HG03469 (cell line): ENCODE measurements around the gene PLXDC2.

Experiments used
- ATAC-seq: cut with Tn5 transposase; IDR thresholded peaks from one replicate; pipeline ENCODE4 v1.9.1; 2021; ENCODE audit warnings: mild to moderate bottlenecking, moderate library complexity, moderate number of reproducible peaks; ENCODE audit not compliant: unreplicated experiment

Gene PLXDC2

GRCh38 chr10:20247454-20247853, 431.2 kb downstream of the PLXDC2 start:
- no peak for ATAC-seq

GRCh38 chr10:20247891-20248708, 431.9 kb downstream of the PLXDC2 start:
- ATAC-seq = no peak

- ATAC-seq = no peak
Measured at GRCh38 chr10:20254078-20254477, 437.8 kb downstream of the PLXDC2 start.

DNA sequence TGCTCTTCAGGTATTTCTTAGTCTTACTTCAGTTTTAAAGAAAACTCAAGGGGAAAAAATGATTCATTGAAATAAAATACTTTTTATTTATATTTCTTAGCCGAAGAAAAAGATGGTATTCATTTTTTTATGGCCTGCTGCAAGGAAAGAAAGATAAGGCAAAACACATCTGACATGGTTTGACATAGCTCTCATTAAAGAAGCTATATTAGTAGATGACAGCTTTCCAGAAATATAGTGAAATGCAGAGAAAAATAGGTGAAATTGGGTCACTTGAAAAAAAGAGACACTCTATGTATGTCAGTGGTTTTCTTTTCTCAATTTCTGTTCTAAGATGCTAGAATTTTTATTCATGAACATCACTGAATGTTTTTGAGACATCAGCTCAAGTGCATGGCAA, 438.3 kb downstream of the PLXDC2 start:
- no peak for ATAC-seq

GRCh38 chr10:20256969-20257368, 440.7 kb downstream of the PLXDC2 start:
- no peak for ATAC-seq

DNA sequence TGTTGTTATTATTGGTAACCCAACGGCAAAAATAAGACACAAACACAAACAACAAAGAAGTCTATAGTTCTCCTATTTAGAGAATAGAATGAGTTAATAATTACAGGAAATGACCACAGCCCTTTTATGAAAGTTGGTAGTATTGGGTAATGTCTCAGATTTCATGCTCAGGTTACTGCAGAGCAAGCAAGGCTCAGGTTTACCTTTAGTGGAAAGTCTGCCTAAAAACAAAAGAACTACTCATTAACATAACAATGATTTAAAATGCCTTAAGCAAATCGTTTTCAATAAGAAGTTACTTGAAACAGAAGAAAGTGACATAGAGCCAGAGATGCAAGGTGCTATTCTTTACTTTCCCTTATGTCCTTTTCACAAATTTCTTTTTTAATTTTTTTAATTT, 441.2 kb downstream of the PLXDC2 start:
- no peak for ATAC-seq

- no peak for ATAC-seq
Measured at GRCh38 chr10:20265146-20265545, 448.9 kb downstream of the PLXDC2 start.

GRCh38 chr10:20267734-20268133, 451.5 kb downstream of the PLXDC2 start:
- no peak for ATAC-seq

GRCh38 chr10:20271490-20271889, 455.3 kb downstream of the PLXDC2 start:
- ATAC-seq = no peak

- no peak for ATAC-seq
Measured at GRCh38 chr10:20272608-20273007, 456.4 kb downstream of the PLXDC2 start.

DNA sequence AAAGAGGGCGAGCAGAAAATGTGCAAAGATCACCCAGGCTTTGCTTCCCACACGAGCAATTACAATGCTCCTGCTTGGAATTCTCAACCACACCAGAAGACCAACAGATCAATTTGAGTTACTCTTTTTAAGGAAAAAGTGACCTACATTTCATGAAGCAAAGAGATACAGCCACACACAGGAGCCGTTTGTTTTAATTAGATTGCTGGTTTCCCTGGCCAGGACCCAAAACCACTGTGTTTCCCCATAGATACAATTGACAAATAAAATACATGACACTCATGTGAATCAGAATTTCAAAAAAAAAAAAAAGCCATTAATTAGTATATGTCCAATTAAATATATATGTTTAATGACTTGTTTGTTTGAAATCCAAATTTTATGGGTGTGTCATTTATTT, 458.3 kb downstream of the PLXDC2 start:
- no peak for ATAC-seq

GRCh38 chr10:20276127-20276979, 460.1 kb downstream of the PLXDC2 start:
- ATAC-seq = no peak

- ATAC-seq = no peak
Measured at GRCh38 chr10:20277820-20278219, 461.6 kb downstream of the PLXDC2 start.

GRCh38 chr10:20281579-20281978, 465.3 kb downstream of the PLXDC2 start:
- no peak for ATAC-seq

GRCh38 chr10:20287586-20287985, 471.4 kb downstream of the PLXDC2 start:
- no peak for ATAC-seq

GRCh38 chr10:20288060-20288459, 471.8 kb downstream of the PLXDC2 start:
- no peak for ATAC-seq

DNA sequence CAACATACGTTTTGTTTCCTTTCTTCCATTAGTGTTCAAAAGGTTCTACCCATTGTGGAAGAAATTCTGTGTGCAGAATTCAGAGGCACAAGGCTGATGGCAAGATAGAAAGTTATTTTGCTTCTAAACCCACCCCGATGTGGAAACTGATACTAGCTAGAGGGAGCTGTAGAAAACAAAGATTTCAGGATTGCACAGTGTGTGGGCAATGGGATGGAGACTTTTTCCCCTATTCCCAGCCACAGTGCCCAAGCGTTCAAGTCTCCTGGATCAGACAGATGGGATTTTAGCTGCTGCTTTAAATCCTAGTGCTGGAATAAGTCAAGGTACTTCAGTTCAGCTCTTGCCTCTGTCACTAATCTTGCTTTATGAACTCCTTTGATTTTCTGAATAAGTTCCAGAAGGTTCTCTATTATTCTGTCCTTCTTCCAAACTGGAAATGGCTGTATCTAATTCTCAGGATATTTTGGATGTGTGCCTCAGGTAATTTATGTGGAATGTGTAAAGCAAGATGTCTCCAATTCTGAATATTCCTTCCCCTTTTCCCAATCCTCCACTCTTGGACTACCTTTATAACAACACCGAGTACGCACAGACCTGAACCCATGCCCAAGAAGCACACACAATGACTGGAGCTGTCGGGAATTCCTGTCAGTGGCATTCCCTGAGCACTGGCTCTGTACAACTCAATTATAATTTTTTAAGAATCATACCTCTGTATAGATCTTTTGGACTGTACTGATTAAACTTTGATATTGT, 473.0 kb downstream of the PLXDC2 start:
- ATAC-seq = no peak

- ATAC-seq = no peak
Measured at GRCh38 chr10:20298417-20298816, 482.2 kb downstream of the PLXDC2 start.

- no peak for ATAC-seq
Measured at GRCh38 chr10:20299034-20299736, 483.0 kb downstream of the PLXDC2 start.

GRCh38 chr10:20300735-20301134, 484.5 kb downstream of the PLXDC2 start:
- no peak for ATAC-seq

DNA sequence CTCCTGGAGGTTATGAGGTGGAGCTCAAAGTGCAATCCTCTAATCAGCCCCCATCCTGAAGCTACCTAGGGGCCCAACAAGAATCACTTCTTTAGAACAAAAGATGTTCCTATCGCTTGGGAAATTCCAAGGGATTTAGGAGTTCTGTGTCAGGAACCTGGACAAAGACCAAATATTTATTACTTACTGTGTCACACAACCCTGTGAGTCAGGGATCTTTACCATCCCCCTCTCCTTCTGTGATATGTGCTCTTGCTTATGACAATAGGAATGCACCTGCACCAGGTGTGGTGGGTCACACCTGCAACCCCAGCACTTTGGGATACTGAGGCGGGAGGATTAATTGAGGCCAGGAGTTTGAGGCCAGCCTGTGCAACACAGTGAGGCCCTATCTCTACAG, 485.8 kb downstream of the PLXDC2 start:
- ATAC-seq = no peak
